Ramos (cell line): ENCODE data around the gene KRTAP10-6.
"Not testable (repeated sequence)": the region's sequence is repeated elsewhere in the genome, so short reads cannot be mapped to it uniquely, and the experiment has no call there.

ENCODE experiments used
- in situ Hi-C: fragments of 300-500 bp; cut with MboI; formaldehyde crosslinking; loops from one replicate; pipeline ENCODE4 v1.14.3; 2022; ENCODE audit warnings: low sequenced_read_pairs; ENCODE audit not compliant: unreplicated experiment

The KRTAP10-6 gene, protein sequence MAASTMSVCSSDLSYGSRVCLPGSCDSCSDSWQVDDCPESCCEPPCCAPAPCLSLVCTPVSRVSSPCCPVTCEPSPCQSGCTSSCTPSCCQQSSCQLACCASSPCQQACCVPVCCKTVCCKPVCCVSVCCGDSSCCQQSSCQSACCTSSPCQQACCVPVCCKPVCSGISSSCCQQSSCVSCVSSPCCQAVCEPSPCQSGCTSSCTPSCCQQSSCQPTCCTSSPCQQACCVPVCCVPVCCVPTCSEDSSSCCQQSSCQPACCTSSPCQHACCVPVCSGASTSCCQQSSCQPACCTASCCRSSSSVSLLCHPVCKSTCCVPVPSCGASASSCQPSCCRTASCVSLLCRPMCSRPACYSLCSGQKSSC

GRCh38 chr21:44592446-44593311 is at the start of gene KRTAP10-6:
Gene KRTAP10-6 (minus strand): TSS chr21:44592505. CDS start chr21:44592484, 21 bp downstream.
- in situ Hi-C loops: no loop called here

DNA sequence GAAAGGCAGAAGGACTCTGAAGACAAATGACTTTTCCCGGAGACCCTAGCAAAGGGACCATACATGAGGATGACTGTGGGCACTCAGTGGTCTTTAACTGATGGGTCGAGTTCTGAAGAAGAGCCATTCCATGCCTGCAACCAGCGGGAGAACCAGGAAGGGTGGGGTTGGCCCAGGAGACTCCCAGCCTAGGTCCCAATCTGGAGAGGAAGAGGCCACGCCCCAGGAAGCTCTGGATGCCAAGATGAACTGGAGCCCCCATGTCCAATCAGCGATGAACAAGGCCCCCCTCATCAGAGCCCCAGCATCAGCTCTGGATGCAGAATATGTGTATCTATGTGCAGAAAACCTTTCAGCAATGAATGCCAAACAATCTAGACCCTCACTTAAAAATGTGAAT is 48.5 kb upstream of the KRTAP10-6 start:
- in situ Hi-C loops: no loop called here

DNA sequence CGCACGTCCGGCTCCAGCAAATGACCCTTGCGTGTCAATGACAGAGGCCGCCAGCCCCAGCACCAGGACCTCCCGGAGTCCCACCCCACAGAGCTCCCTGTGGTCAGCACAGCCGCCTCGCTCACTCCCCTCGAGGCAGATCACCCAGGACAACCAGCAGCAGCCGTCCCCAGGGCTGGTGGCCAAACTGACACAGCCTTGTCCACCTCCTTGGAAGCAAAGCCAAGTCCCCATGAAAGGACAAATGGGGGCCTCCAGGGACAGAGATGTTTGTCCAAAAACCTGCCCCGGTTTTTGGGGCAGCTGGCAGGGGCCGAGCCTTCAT is 47.0 kb upstream of the KRTAP10-6 start:
- in situ Hi-C loops: no loop called here

- in situ Hi-C loops: not testable (repeated sequence)
Measured at GRCh38 chr21:44638506-44639330, 46.4 kb upstream of the KRTAP10-6 start.

- in situ Hi-C loops: not testable (repeated sequence)
Measured at GRCh38 chr21:44637851-44638348, 45.6 kb upstream of the KRTAP10-6 start.

- in situ Hi-C loops: no loop called here
Measured at GRCh38 chr21:44637018-44637850, 44.9 kb upstream of the KRTAP10-6 start, which contains the start of gene KRTAP10-10. Gene KRTAP10-10 (plus strand): TSS chr21:44637356. CDS start chr21:44637418, 62 bp downstream.

- in situ Hi-C loops: no loop called here
Measured at GRCh38 chr21:44636209-44637017, 44.1 kb upstream of the KRTAP10-6 start.

GRCh38 chr21:44632067-44632466 is 39.8 kb upstream of the KRTAP10-6 start:
- in situ Hi-C loops: no loop called here

GRCh38 chr21:44630440-44630839 is 38.1 kb upstream of the KRTAP10-6 start:
- in situ Hi-C loops: no loop called here

DNA sequence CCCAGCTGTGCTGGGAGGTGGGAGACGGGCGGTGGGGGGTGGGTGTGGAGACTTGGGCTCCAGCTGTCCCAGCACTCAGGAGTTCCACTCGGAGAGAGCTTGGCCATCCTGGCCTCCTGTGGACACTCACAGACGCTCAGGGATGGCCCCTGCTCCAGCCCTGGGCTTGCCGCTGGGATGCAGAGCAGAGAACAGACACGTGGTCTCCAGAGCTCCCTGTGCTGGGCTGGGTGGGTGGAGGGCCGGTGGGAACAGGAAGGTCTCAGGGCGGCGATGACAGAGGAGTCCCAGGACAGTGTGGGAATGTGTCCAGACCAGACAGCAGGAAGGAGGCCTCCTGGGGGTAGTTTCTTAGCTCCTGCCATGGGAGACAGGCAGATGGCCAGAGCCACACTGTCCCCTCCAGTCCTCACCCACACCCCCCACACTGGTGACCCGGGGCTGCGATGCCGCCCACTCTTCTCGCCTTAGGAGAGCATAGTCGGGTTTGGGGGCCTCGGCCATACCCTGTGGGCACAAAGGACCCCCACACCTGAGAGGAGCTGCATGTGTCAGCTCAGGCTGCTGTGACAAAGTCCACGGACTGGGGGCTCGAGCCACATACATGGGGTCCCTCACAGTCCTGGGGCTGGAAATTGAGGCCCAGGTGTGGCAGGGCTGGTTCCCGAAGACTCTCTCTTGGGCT is 36.5 kb upstream of the KRTAP10-6 start:
- in situ Hi-C loops: no loop called here

GRCh38 chr21:44627831-44628233 is 35.5 kb upstream of the KRTAP10-6 start:
- in situ Hi-C loops: not testable (repeated sequence)

- in situ Hi-C loops: not testable (repeated sequence)
Measured at GRCh38 chr21:44627181-44627822, 35.0 kb upstream of the KRTAP10-6 start.

DNA sequence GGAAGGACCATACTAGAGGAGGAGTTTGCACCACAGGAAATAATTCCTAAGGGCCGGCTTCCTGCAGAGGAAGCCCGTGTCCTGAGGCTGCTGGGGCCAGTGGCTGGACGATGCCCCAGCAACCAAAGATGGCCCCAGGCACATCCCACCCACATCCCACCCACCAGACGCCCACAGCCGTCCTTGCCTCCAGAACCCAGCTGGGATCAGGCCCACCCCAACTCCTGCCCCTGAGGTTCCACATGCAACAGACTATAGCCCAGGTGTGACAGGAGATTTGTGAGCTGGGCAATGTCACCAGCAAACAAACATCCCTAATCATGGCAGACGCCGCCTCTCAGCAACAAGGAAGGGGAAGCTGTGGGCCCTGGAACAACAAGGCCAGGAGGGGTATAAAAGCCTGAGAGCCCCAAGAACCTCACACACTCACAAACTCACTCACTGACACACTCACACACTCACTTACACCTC is 34.4 kb upstream of the KRTAP10-6 start, which contains the start of gene KRTAP10-9:
KRTAP10-9 (plus strand) TSS at position 421 of the 471 bp plus-strand sequence. CDS start 79 bp downstream, outside the sequence.
- in situ Hi-C loops: no loop called here

DNA sequence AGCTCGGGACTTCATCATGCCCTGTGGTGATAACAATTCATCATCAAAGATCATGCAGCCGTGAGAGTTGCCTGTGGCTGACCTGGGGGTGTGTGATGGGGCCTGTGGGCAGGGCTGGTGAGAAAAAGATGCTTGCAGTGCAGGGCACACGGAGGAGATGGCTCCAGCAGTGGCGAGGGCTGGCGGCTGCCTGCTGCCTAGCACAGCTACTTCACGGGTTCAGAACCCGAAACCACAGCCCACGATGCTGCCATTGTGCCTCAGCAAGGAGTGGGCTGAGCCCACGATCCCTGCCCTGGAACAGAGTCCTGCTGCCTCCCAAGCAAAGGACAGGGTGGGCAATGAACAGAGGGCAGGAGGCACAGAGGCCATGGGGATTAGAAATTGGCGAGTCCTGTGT is 34.0 kb upstream of the KRTAP10-6 start:
- in situ Hi-C loops: no loop called here

DNA sequence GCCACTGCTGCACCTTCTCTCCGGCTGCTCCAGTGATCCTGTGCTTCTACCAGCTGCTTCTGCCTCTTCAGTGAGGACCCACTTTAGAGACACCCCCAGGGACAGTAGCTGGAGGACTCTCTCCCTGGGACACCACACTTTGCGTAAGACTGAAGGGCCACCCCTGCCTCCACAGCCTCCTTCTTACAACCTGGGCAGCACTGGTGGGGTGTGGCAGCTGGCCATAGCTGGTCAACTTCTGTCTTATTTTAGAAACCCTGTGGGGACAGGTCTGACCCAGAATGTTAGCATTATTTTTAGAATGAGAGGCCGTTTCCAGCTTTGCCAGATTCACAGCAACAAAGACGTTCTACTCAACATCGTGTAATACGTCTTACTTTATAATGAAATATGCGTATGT is 33.5 kb upstream of the KRTAP10-6 start:
- in situ Hi-C loops: no loop called here

GRCh38 chr21:44623575-44623974 is 31.3 kb upstream of the KRTAP10-6 start:
- in situ Hi-C loops: no loop called here

DNA sequence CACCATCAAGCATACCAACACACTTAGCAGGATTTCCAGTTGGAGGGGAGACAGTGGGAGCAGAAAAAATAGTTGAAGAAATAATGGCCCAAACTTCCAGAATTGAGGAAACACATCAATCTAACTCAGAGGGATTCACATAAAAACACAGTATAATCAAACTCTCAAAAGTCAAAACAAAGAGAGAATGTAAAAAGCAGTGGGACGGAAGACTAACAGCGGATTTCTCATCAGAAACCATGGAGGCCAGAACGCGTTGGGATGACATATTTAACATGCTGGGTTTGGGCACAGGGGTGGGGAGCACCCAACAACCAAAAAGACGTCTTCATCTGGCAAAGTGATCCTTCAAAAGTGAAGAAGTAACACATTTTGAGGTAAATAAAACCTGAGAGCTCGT is 27.6 kb upstream of the KRTAP10-6 start:
- in situ Hi-C loops: no loop called here
